HCT116 (cell line): Measurements from ENCODE around the gene TYR. TPM values are rescaled to one million over a fixed set of nuclear protein-coding genes. Genes with fewer than 3 reads are reported as not detected.
"Not testable (repeated sequence)": the region's sequence is repeated elsewhere in the genome, so short reads cannot be mapped to it uniquely, and the experiment has no call there.

Experiments
- ATAC-seq: fragments of 200-7000 bp; cut with Tn5 transposase; 2 replicates; pipeline ENCODE4 v1.9.1; 2020; ENCODE audit warnings: mild to moderate bottlenecking, moderate library complexity
- BruUV-seq: library from RNA; stranded (reverse); fragments of 400-500 nt; replicated peaks from 2 replicates; lab custom pipeline; 2021; lab: Mats Ljungman, UMichigan
- CTCF ChIA-PET: fragments of 300-600 bp; sonication (Branson Sonifier 250); formaldehyde crosslinking; loops from one replicate; lab custom pipeline; 2021; ENCODE audit warnings: antibody characterized with exemption; lab: Charles Lee
- POLR2A ChIA-PET: fragments of 300-600, 350-600 bp; sonication (Branson Sonifier 250); formaldehyde crosslinking; loops from one replicate; lab custom pipeline; 2021; ENCODE audit warnings: antibody characterized with exemption; lab: Charles Lee
- RAD21 ChIA-PET, 2 experiments: fragments of 300-600 bp; sonication (Branson Sonifier 250); formaldehyde crosslinking; loops; one replicate each; lab custom pipeline; 2023; ENCODE audit warnings: low total read pairs in 2 of 2; ENCODE audit not compliant: uncharacterized antibody in 2 of 2, unreplicated experiment in 2 of 2, low non-redundant PET in 1 of 2; lab: Charles Lee
- DNase-seq: peaks from one replicate; pipeline ENCODE4 v3.0.0-alpha.2; 2010; ENCODE audit warnings: low read depth, low spot score
- H2AFZ ChIP-seq: fragments of 200-600 bp; shearing (Covaris generic), sonication (generic); 2 replicates; pipeline ENCODE4 v1.6.1; 2017; ENCODE audit warnings: low read depth, mixed run types, mixed read lengths, antibody characterized with exemption, low read length; ENCODE audit not compliant: poor library complexity, severe bottlenecking
- H3K27ac ChIP-seq: 2 replicates; pipeline ENCODE4 v1.5.1; 2012; ENCODE audit warnings: low read depth, low read length
- H3K27me3 ChIP-seq: fragments of 200-600 bp; sonication (generic); 2 replicates; pipeline ENCODE4 v1.6.1; 2016; ENCODE audit warnings: mixed run types, low read length, mixed read lengths; ENCODE audit not compliant: insufficient read depth
- H3K36me3 ChIP-seq, 2 experiments: fragments of 200-500 bp in 1 of 2; fragments of 200-600 bp in 1 of 2; sonication (Bioruptor generic) in 1 of 2; sonication (generic) in 1 of 2; 2 replicates each; pipeline versions ENCODE4 v1.5.1 to v1.6.1; 2014 to 2016; ENCODE audit warnings: low read length in 2 of 2, inconsistent platforms in 1 of 2, mixed read lengths in 1 of 2, mixed run types in 1 of 2; ENCODE audit not compliant: insufficient read depth in 2 of 2, control insufficient read depth in 1 of 2
- H3K4me1 ChIP-seq, 2 experiments: fragments of 200-600 bp in 1 of 2; sonication (generic) in 1 of 2; 2 replicates each; pipeline versions ENCODE4 v1.5.1 to v1.6.1; 2012 to 2017; ENCODE audit warnings: low read length in 2 of 2, inconsistent platforms in 1 of 2, mild to moderate bottlenecking in 1 of 2, mixed read lengths in 1 of 2, mixed run types in 1 of 2, moderate library complexity in 1 of 2; ENCODE audit not compliant: insufficient read depth in 2 of 2, control insufficient read depth in 1 of 2
- H3K4me2 ChIP-seq: fragments of 200-600 bp; sonication (generic); 2 replicates; pipeline ENCODE4 v1.6.1; 2017; ENCODE audit warnings: mixed run types, low read length, mixed read lengths
- H3K4me3 ChIP-seq, 2 experiments: fragments of 200-600 bp in 1 of 2; sonication (generic) in 1 of 2; replicated peaks in 1 of 2; 2 replicates each; pipeline ENCODE4 v1.5.1; 2011 to 2016; ENCODE audit warnings: low read length in 2 of 2, control low read depth in 1 of 2, low read depth in 1 of 2, mild to moderate bottlenecking in 1 of 2, mixed read lengths in 1 of 2, mixed run types in 1 of 2
- H3K79me2 ChIP-seq: fragments of 200-600 bp; sonication (generic); 2 replicates; pipeline ENCODE4 v1.6.1; 2017; ENCODE audit warnings: mild to moderate bottlenecking, mixed run types, low read length, moderate library complexity, mixed read lengths; ENCODE audit not compliant: insufficient read depth
- H3K9ac ChIP-seq: fragments of 200-600 bp; sonication (generic); 2 replicates; pipeline ENCODE4 v1.6.1; 2016; ENCODE audit warnings: low read length, mixed read lengths
- H3K9me2 ChIP-seq: fragments of 200-600 bp; sonication (generic), shearing (Covaris generic); 2 replicates; pipeline ENCODE4 v1.6.1; 2017; ENCODE audit warnings: mixed run types, mild to moderate bottlenecking, moderate library complexity; ENCODE audit not compliant: insufficient read depth
- H3K9me3 ChIP-seq, 2 experiments: fragments of 200-500 bp in 1 of 2; fragments of 200-600 bp in 1 of 2; sonication (Bioruptor generic) in 1 of 2; sonication (generic) in 1 of 2; 2 replicates each; pipeline ENCODE4 v1.6.1; 2014 to 2017; ENCODE audit warnings: low read length in 2 of 2, mixed read lengths in 2 of 2, inconsistent platforms in 1 of 2, low read depth in 1 of 2, mild to moderate bottlenecking in 1 of 2, mixed run types in 1 of 2, moderate library complexity in 1 of 2; ENCODE audit not compliant: control insufficient read depth in 1 of 2, insufficient read depth in 1 of 2
- H4K20me1 ChIP-seq: fragments of 200-600 bp; sonication (generic), shearing (Covaris generic); 2 replicates; pipeline ENCODE4 v1.6.1; 2017; ENCODE audit warnings: mixed run types, mild to moderate bottlenecking, moderate library complexity; ENCODE audit not compliant: insufficient read depth
- intact Hi-C: fragments of 100-400 bp; cut with micrococcal nuclease; formaldehyde crosslinking; loops from 2 replicates; pipeline ENCODE4 v1.10.0; 2022
- total RNA-seq: library from RNA; stranded (reverse); gene quantifications from one replicate; pipeline ENCODE4 v1.2.1, GENCODE V29; 2021; ENCODE audit not compliant: unreplicated experiment

Gene TYR
- total RNA-seq, 1 experiment from 2014 or later = not detected

GRCh38 chr11:89342880-89343572, 165.4 kb downstream of the TYR start:
- BruUV-seq, H3K36me3 ChIP-seq, H3K9me2 ChIP-seq, DNase-seq, H4K20me1 ChIP-seq, H3K27me3 ChIP-seq, H2AFZ ChIP-seq, H3K4me3 ChIP-seq, H3K4me2 ChIP-seq, H3K9ac ChIP-seq, H3K27ac ChIP-seq, POLR2A ChIA-PET, H3K79me2 ChIP-seq, ATAC-seq, RAD21 ChIA-PET, H3K9me3 ChIP-seq, H3K4me1 ChIP-seq, intact Hi-C loops, CTCF ChIA-PET: not testable (repeated sequence)

Other genes with a start within 250 kb of the TYR start
- gene GRM5, start 111.9 kb upstream of the TYR start, total RNA-seq = not detected